Measurements from ENCODE around the gene MLH1.
"Not testable (repeated sequence)": the region's sequence is repeated elsewhere in the genome, so short reads cannot be mapped to it uniquely, and the experiment has no call there.

The MLH1 gene

DNA sequence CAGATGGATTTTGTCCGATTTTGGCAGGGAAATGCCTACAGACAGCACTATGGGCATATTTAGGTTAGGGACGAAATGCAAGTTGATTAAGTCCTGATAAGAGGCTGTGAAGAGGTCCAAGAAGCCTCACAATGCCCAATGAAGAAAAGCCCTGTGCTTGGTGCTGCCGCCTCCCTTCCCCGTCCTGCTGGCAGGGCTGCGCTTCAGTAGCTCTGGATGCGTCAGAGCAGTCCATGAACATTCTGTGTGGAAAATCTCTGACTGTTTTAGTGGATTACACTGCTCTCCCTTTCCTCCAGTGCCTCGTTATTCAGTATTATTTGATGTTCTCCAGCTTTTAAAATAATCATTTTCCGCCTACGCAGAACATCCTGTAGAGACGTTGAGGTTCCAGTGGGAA lies 39.6 kb downstream of the MLH1 start:
- Mint-ChIP-seq H3K4me1 (peaks cover 4% of the 10 kb centered on the region), H3K27ac (no peak overlapping the region), H3K9me3 (no peaks in the 10 kb centered on the region), H3K4me3 (no peak overlapping the region), H3K36me3 (peaks cover 36% of the 10 kb centered on the region), H3K27me3 (no peaks in the 10 kb centered on the region)
- no peak for DNase-seq (ENCODE audit: low spot score in 2 of 2)
- ATAC-seq (ENCODE audit: low read depth), result no peak

- Mint-ChIP-seq H3K9me3 (no peaks in the 10 kb centered on the region), H3K27me3 (no peaks in the 10 kb centered on the region), H3K27ac (no peak overlapping the region), H3K36me3 (peaks cover 44% of the 10 kb centered on the region), H3K4me1 (peaks cover 3% of the 10 kb centered on the region), H3K4me3 (no peak overlapping the region)
- ATAC-seq (ENCODE audit: low read depth), result no peak
- no peak for DNase-seq (ENCODE audit: low spot score in 2 of 2)
Measured at GRCh38 chr3:37037352-37037751, 44.0 kb downstream of the MLH1 start.

- ATAC-seq (ENCODE audit: low read depth) (no peak), DNase-seq (ENCODE audit: low spot score in 2 of 2) (no peak)
- Mint-ChIP-seq H3K4me1 (no peaks in the 10 kb centered on the region), H3K36me3 (peaks cover 37% of the 10 kb centered on the region), H3K4me3 (no peak overlapping the region), H3K9me3 (no peaks in the 10 kb centered on the region), H3K27me3 (no peaks in the 10 kb centered on the region), H3K27ac (no peak overlapping the region)
Measured at GRCh38 chr3:37039161-37039846, 46.0 kb downstream of the MLH1 start.

- Mint-ChIP-seq H3K9me3 (no peaks in the 10 kb centered on the region), H3K27ac (no peak overlapping the region), H3K27me3 (no peaks in the 10 kb centered on the region), H3K36me3 (peaks cover 35% of the 10 kb centered on the region), H3K4me3 (no peak overlapping the region), H3K4me1 (no peaks in the 10 kb centered on the region)
- ATAC-seq (ENCODE audit: low read depth) (no peak), DNase-seq (ENCODE audit: low spot score in 2 of 2) (no peak)
Measured at GRCh38 chr3:37040231-37040630, 46.9 kb downstream of the MLH1 start.

- H3K27me3 Mint-ChIP-seq, result no peaks in the 10 kb centered on the region
- ATAC-seq (ENCODE audit: low read depth) (no peak), DNase-seq (ENCODE audit: low spot score in 2 of 2) (no peak)
- H3K36me3 Mint-ChIP-seq, result peaks cover 25% of the 10 kb centered on the region
- H3K4me3 Mint-ChIP-seq, result no peak overlapping the region
- no peaks in the 10 kb centered on the region for H3K4me1 Mint-ChIP-seq
- no peak overlapping the region for H3K27ac Mint-ChIP-seq
- no peaks in the 10 kb centered on the region for H3K9me3 Mint-ChIP-seq
Measured at GRCh38 chr3:37041546-37042195, 48.4 kb downstream of the MLH1 start.

DNA sequence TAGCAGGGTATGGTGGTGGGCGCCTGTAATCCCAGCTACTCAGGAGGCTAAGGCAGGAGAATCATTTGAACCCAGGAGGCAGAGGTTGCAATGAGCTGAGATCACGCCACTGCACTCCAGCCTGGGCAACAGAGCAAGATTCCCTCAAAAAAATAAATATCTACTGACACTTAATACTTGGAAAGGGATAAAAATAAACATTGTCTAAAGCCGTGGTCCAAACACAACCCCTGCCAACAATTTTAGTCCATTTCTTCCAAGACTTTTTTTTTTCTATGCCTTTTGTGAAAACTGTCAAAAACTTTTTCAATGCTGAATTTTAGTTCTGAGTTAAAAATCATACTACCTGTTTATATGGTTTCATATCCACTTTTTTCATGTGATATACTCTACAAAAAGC lies 49.4 kb downstream of the MLH1 start:
- H3K4me1 Mint-ChIP-seq; H3K9me3 Mint-ChIP-seq; ATAC-seq (ENCODE audit: low read depth); DNase-seq (ENCODE audit: low spot score in 2 of 2); H3K27ac Mint-ChIP-seq; H3K4me3 Mint-ChIP-seq; H3K27me3 Mint-ChIP-seq: not testable (repeated sequence)
- H3K36me3 Mint-ChIP-seq, result peaks cover 25% of the 10 kb centered on the region

GRCh38 chr3:37050282-37050681 lies 57.0 kb downstream of the MLH1 start:
- H3K4me3 Mint-ChIP-seq, result no peak overlapping the region
- no peaks in the 10 kb centered on the region for H3K27me3 Mint-ChIP-seq
- ATAC-seq (ENCODE audit: low read depth) (no peak), DNase-seq (ENCODE audit: low spot score in 2 of 2) (no peak)
- peaks cover 7% of the 10 kb centered on the region for H3K4me1 Mint-ChIP-seq
- no peaks in the 10 kb centered on the region for H3K9me3 Mint-ChIP-seq
- no peak overlapping the region for H3K27ac Mint-ChIP-seq
- H3K36me3 Mint-ChIP-seq, result peaks cover 36% of the 10 kb centered on the region

DNA sequence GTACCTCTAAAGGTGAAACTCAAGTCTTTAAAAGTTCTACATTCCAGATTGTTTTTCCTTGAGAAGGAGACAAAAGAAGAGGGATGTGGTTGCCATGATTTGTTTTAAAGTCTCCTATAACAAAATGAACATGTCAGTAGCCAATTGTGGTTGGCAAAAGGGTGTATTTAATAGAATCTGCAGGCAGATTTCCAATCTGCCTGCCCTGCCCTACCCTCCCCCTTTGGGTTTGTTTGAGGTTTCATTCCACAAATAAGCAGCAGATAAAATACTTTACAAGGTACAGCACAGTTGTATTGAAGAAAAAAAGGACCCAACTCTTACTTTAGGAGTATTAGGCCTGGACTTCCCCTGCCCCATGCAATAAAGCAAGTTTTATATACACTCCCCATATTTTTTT lies 59.5 kb downstream of the MLH1 start:
- ATAC-seq (ENCODE audit: low read depth) (no peak), DNase-seq (ENCODE audit: low spot score in 2 of 2) (no peak)
- Mint-ChIP-seq H3K36me3 (peaks cover 41% of the 10 kb centered on the region), H3K4me1 (peaks cover 17% of the 10 kb centered on the region), H3K27me3 (no peaks in the 10 kb centered on the region), H3K9me3 (no peaks in the 10 kb centered on the region), H3K27ac (no peak overlapping the region), H3K4me3 (no peak overlapping the region)

DNA sequence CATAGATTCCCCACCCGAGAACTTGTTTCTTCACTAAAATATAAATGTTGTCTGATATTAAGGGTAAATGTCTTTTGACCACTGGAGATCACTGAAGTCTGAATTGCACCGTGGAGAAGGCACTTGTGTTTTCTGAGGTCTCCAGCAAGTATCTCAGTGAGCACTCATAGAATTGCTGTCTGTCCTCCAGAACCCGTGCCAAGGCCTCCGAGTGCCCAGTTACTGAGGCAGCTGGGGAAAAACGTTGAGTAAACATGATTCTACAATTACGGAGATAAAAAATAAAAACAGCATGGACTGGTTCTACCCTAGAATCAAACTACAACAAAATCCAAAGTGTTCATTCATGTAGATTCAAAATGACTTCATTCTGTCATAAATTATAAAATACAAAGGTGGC lies 60.0 kb downstream of the MLH1 start:
- Mint-ChIP-seq H3K9me3 (no peaks in the 10 kb centered on the region), H3K27ac (no peak overlapping the region), H3K4me3 (no peak overlapping the region), H3K4me1 (peaks cover 17% of the 10 kb centered on the region), H3K36me3 (peaks cover 39% of the 10 kb centered on the region), H3K27me3 (no peaks in the 10 kb centered on the region)
- DNase-seq (ENCODE audit: low spot score in 2 of 2) (no peak), ATAC-seq (ENCODE audit: low read depth) (no peak)

GRCh38 chr3:37053753-37054152 lies 60.4 kb downstream of the MLH1 start:
- Mint-ChIP-seq H3K36me3 (peaks cover 34% of the 10 kb centered on the region), H3K27ac (peak overlapping the region; percentile 80), H3K27me3 (no peaks in the 10 kb centered on the region), H3K4me1 (peaks cover 17% of the 10 kb centered on the region), H3K9me3 (no peaks in the 10 kb centered on the region), H3K4me3 (no peak overlapping the region)
- ATAC-seq (ENCODE audit: low read depth), result no peak
- no peak for DNase-seq (ENCODE audit: low spot score in 2 of 2)

GRCh38 chr3:37054370-37054769 lies 61.1 kb downstream of the MLH1 start:
- peaks cover 15% of the 10 kb centered on the region for H3K4me1 Mint-ChIP-seq
- H3K9me3 Mint-ChIP-seq, result no peaks in the 10 kb centered on the region
- H3K36me3 Mint-ChIP-seq, result peaks cover 30% of the 10 kb centered on the region
- peak overlapping the region; percentile 80 for H3K27ac Mint-ChIP-seq
- H3K4me3 Mint-ChIP-seq, result peak overlapping the region; percentile 37
- no peaks in the 10 kb centered on the region for H3K27me3 Mint-ChIP-seq
- DNase-seq (ENCODE audit: low spot score in 2 of 2) (no peak), ATAC-seq (ENCODE audit: low read depth) (peak; percentile 59)

DNA sequence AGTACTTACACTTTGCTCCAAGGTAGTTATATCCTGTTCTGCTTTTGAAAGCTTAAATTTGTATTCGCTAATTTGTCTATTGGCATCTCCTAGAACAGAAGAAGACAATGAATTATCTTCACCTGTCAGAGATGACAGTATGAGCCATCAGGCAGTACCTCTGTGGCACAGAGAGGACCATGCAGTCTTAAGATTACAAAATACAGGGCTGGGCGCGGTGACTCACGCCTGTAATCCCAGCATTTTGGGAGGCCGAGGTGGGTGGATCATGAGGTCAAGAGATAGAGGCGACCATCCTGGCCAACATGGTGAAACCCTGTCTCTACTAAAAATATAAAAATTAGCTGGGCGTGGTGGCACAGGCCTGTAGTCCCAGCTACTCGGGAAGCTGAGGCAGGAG lies 61.8 kb downstream of the MLH1 start:
- not testable (repeated sequence) for H3K27me3 Mint-ChIP-seq; H3K9me3 Mint-ChIP-seq; H3K27ac Mint-ChIP-seq; DNase-seq (ENCODE audit: low spot score in 2 of 2); H3K4me3 Mint-ChIP-seq; ATAC-seq (ENCODE audit: low read depth)
- Mint-ChIP-seq H3K4me1 (peaks cover 15% of the 10 kb centered on the region), H3K36me3 (peaks cover 31% of the 10 kb centered on the region)

GRCh38 chr3:37056826-37057225 lies 63.5 kb downstream of the MLH1 start:
- H3K27ac Mint-ChIP-seq, result peak overlapping the region; percentile 32
- H3K4me1 Mint-ChIP-seq, result peaks cover 15% of the 10 kb centered on the region
- no peak for DNase-seq (ENCODE audit: low spot score in 2 of 2)
- no peak for ATAC-seq (ENCODE audit: low read depth)
- peaks cover 29% of the 10 kb centered on the region for H3K36me3 Mint-ChIP-seq
- no peaks in the 10 kb centered on the region for H3K9me3 Mint-ChIP-seq
- H3K27me3 Mint-ChIP-seq, result no peaks in the 10 kb centered on the region
- no peak overlapping the region for H3K4me3 Mint-ChIP-seq

DNA sequence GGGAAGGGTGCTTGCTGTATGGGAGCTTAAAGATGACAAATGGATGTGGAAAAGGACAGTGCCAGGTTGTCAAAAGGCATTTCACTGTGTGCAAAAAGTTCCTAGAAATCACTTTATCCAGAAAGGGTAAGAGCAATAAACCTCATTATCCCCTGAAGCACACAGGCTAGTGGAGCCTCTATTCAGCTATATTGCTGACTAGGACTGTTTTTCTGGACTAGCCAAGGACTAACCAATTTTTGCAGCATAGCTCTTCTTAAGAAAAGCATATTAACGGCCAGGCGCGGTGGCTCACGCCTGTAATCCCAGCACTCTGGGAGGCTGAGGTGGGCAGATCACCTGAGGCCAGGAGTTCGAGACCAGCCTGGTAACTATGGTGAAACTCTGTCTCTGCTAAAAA lies 64.8 kb downstream of the MLH1 start:
- H3K4me1 Mint-ChIP-seq, result peaks cover 15% of the 10 kb centered on the region
- peaks cover 31% of the 10 kb centered on the region for H3K36me3 Mint-ChIP-seq
- DNase-seq (ENCODE audit: low spot score in 2 of 2), result no peak
- no peak for ATAC-seq (ENCODE audit: low read depth)
- H3K4me3 Mint-ChIP-seq, result no peak overlapping the region
- H3K27ac Mint-ChIP-seq, result no peak overlapping the region
- H3K9me3 Mint-ChIP-seq, result no peaks in the 10 kb centered on the region
- H3K27me3 Mint-ChIP-seq, result no peaks in the 10 kb centered on the region

GRCh38 chr3:37064747-37065146 lies 71.4 kb downstream of the MLH1 start:
- Mint-ChIP-seq H3K27me3 (no peaks in the 10 kb centered on the region), H3K36me3 (peaks cover 27% of the 10 kb centered on the region), H3K4me1 (peaks cover 2% of the 10 kb centered on the region), H3K4me3 (no peak overlapping the region), H3K9me3 (no peaks in the 10 kb centered on the region), H3K27ac (no peak overlapping the region)
- DNase-seq (ENCODE audit: low spot score in 2 of 2) (no peak), ATAC-seq (ENCODE audit: low read depth) (no peak)
